Osteoblast (primary cell): ENCODE data around the gene PTPMT1. TPM values are rescaled to one million over a fixed set of nuclear protein-coding genes. Genes with fewer than 3 reads are reported as not detected.

Experiments used
- DNase-seq: peaks from one replicate; pipeline ENCODE4 v3.0.0; 2011; ENCODE audit warnings: low spot score, mixed read lengths; ENCODE audit not compliant: insufficient read length; ENCODE audit errors: missing footprints
- H2AFZ ChIP-seq: 2 replicates; pipeline ENCODE4 v1.6.0; 2011; ENCODE audit warnings: mild to moderate bottlenecking, low read length
- H3K27ac ChIP-seq: 2 replicates; pipeline ENCODE4 v1.5.1; 2011; ENCODE audit warnings: mild to moderate bottlenecking, low read depth, low read length, moderate library complexity
- H3K27me3 ChIP-seq: 2 replicates; pipeline ENCODE4 v1.6.0; 2012; ENCODE audit warnings: mild to moderate bottlenecking, control low read depth, inconsistent platforms, low read length, moderate library complexity; ENCODE audit not compliant: insufficient read depth
- H3K36me3 ChIP-seq: 2 replicates; pipeline ENCODE4 v1.5.1; 2011; ENCODE audit warnings: mild to moderate bottlenecking, low read length, control low read depth, moderate library complexity; ENCODE audit not compliant: insufficient read depth
- H3K4me1 ChIP-seq: 2 replicates; pipeline ENCODE4 v1.5.1; 2011; ENCODE audit warnings: mild to moderate bottlenecking, low read length, control low read depth, moderate library complexity; ENCODE audit not compliant: insufficient read depth
- H3K4me2 ChIP-seq: 2 replicates; pipeline ENCODE4 v1.6.0; 2011; ENCODE audit warnings: mild to moderate bottlenecking, low read length; ENCODE audit not compliant: insufficient read depth
- H3K4me3 ChIP-seq: fragments of 200-600 bp; sonication (generic); 3 replicates; pipeline ENCODE4 v1.5.1; 2012; ENCODE audit warnings: mild to moderate bottlenecking, low read length, inconsistent platforms; ENCODE audit not compliant: insufficient read depth
- H3K79me2 ChIP-seq: 2 replicates; pipeline ENCODE4 v1.6.0; 2012; ENCODE audit warnings: mild to moderate bottlenecking, low read length, control low read depth, inconsistent platforms; ENCODE audit not compliant: insufficient read depth
- H3K9me3 ChIP-seq: 2 replicates; pipeline ENCODE4 v1.5.1; 2011; ENCODE audit warnings: low read depth, low read length, control low read depth
- H4K20me1 ChIP-seq: 2 replicates; pipeline ENCODE4 v1.6.0; 2012; ENCODE audit warnings: mild to moderate bottlenecking, low read length, control low read depth; ENCODE audit not compliant: insufficient read depth
- total RNA-seq: library from RNA; depleted of rRNA; stranded (reverse); fragments of >200 nt; gene quantifications from 2 replicates; pipeline ENCODE4 v1.2.3, GENCODE V29; 2012
- TF ChIP-seq, protein P1 (sequence below): IDR thresholded peaks from 2 replicates; pipeline ENCODE4 v1.5.1; 2011; ENCODE audit warnings: mild to moderate bottlenecking, low read depth, low read length, moderate library complexity; ENCODE audit errors: extremely low read depth

PTPMT1 gene
- total RNA-seq, 1 donor: 80.7 TPM

DNA sequence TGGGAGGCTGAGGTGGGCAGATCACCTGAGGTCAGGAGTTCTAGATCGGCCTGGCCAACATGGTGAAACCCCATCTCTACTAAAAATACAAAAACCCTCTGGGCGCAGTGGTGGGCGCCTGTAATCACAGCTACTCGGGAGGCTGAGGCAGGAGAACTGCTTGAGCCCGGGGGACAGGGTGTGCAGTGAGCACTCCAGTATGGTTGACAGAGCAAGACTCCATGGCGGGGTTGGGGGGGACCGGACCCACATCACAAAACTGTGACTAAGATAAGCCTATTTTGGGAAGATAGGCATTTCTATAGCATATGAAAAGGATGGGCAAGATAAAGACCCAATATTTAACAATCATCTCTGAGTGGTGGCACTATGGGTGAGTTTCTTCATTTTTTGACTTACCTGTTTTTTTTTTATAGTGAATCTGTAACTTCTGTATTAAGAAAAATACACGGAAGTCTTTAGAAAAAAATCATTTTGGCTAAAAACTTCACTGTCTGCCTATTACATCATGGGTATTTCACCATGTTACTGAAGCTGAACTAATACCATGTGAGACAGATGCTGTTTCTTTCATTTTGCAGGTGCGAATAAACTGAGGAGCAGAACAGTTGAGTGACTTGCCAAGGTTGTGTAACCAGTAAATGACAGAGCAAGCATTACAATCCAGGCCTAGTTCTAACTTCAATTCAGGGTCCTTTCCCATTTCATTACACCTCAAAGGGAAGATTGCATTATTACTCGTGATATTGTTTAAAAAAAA lies 14.9 kb upstream of the PTPMT1 start:
- peak; percentile 34 for DNase-seq

DNA sequence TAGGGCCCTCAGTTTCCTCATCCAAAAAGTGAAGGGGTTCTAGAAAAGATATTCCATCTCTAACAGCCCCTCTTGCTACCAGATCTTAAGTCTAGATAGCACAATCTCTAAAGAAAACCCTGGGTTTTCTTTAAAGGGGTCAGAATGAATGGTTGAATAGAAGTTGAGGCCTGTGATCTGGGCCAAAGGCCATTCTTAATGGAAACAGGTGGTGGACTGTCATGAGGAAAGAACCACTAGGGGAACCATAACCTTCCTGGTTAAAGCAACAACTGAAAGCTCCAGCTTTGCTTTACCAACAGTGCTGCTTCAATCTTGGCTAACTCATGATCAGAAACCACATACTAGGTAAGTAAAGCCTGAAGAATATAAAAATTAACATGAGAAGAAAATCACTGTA lies 14.3 kb upstream of the PTPMT1 start:
- Histone ChIP-seq H3K4me1 (peaks cover 18% of the 10 kb centered on the region), H3K27ac (peak overlapping the region; percentile 88), H4K20me1 (peaks cover 43% of the 10 kb centered on the region), H3K9me3 (no peaks in the 10 kb centered on the region), H3K36me3 (peaks cover 3% of the 10 kb centered on the region), H2AFZ (no peak overlapping the region), H3K27me3 (no peaks in the 10 kb centered on the region), H3K4me3 (peak overlapping the region; percentile 97), H3K79me2 (peaks cover 69% of the 10 kb centered on the region), H3K4me2 (peak overlapping the region; percentile 83)
- TF ChIP-seq, protein P1, sequence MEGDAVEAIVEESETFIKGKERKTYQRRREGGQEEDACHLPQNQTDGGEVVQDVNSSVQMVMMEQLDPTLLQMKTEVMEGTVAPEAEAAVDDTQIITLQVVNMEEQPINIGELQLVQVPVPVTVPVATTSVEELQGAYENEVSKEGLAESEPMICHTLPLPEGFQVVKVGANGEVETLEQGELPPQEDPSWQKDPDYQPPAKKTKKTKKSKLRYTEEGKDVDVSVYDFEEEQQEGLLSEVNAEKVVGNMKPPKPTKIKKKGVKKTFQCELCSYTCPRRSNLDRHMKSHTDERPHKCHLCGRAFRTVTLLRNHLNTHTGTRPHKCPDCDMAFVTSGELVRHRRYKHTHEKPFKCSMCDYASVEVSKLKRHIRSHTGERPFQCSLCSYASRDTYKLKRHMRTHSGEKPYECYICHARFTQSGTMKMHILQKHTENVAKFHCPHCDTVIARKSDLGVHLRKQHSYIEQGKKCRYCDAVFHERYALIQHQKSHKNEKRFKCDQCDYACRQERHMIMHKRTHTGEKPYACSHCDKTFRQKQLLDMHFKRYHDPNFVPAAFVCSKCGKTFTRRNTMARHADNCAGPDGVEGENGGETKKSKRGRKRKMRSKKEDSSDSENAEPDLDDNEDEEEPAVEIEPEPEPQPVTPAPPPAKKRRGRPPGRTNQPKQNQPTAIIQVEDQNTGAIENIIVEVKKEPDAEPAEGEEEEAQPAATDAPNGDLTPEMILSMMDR: peak; percentile 46
- DNase-seq: peak; percentile 81

More for the DNA sequence above, 14.9 kb upstream of the PTPMT1 start:
- Histone ChIP-seq H3K4me2 (peak overlapping the region; percentile 83), H3K27me3 (no peaks in the 10 kb centered on the region), H3K27ac (peak overlapping the region; percentile 19), H3K9me3 (no peaks in the 10 kb centered on the region), H4K20me1 (peaks cover 43% of the 10 kb centered on the region), H3K79me2 (peaks cover 73% of the 10 kb centered on the region), H3K36me3 (peaks cover 3% of the 10 kb centered on the region), H2AFZ (no peak overlapping the region), H3K4me1 (peaks cover 18% of the 10 kb centered on the region), H3K4me3 (no peak overlapping the region)
- TF ChIP-seq, protein P1: no peak

DNA sequence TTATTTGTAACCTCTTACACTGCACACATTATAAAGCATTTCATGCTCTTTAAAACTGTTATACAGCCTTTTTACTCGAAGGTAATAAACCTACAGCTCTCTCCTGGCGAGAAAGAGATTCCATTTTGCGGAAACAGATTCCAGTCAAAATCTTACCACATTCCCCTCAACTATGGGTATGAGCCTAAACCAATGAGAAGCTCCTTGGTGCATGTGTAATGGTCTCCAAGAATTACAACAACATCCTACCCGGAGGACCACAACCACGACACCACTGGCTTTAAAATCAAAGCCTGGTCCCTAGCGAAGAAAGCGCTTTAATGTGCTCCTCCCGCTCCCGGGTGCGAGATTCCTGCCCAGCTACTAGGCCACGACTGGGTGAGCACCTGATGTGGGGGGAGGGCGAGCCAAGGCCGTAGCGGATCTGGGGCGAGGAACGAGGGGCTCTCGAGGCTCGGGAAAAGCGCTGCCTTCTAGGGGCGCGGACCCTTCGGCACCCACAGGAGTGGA lies 13.3 kb upstream of the PTPMT1 start:
- Histone ChIP-seq H3K4me2 (peak overlapping the region; percentile 83), H3K27me3 (no peaks in the 10 kb centered on the region), H4K20me1 (peaks cover 36% of the 10 kb centered on the region), H3K4me1 (peaks cover 18% of the 10 kb centered on the region), H3K36me3 (peaks cover 3% of the 10 kb centered on the region), H2AFZ (peak overlapping the region; percentile 52), H3K4me3 (peak overlapping the region; percentile 97), H3K9me3 (no peaks in the 10 kb centered on the region), H3K27ac (peak overlapping the region; percentile 88), H3K79me2 (peaks cover 59% of the 10 kb centered on the region)
- DNase-seq: peak; percentile 62
- TF ChIP-seq, protein P1: no peak
